Heart left ventricle (tissue), 13 donors: ENCODE data around the gene VSIG10L2.

Experiments used
- POLR2A ChIP-seq, 2 donors: fragments of 450-650 bp; IDR thresholded peaks; one replicate each; pipeline ENCODE4 v1.6.1; 2017; ENCODE audit warnings: antibody characterized with exemption in 2 of 2, mild to moderate bottlenecking in 2 of 2, moderate library complexity in 2 of 2
- TF ChIP-seq, protein P1 (sequence below), 12 donors: fragments of 200-600 bp; sonication (generic) in 4 of 12; IDR thresholded peaks; one replicate each; pipeline versions ENCODE4 v1.5.0 to v1.8.0; 2018 to 2022; ENCODE audit warnings: antibody characterized with exemption in 12 of 12, mild to moderate bottlenecking in 5 of 12
- donor health status: ischemic (EF 13 %, LVEDD 7.1; RV severe dilation, severe dysfunction).
- donor health status: DM: no; HTN: yes; CAD: no.
- donor health status: DM: no; HTN: no; CAD: no.
- donor health status: ischemic (EF 25% LVEDD 6.9; RV normal size, moderate dysfunction).
- donor health status: ischemic (EF 25% LVEDD 5.7; RV mildly dilated, moderate dysfunction).
- donor health status: ischemic (EF 35%, LVEDD 5.7; RV mildly dilated, moderate dysfunction).
- donor health status: nonischemic (EF 11% LVEDD 7.7; RV severe dilation, severe dysfunction).
- donor health status: DM: yes; HTN: yes; CAD: no.
- donor health status: PGD.
- donor health status: ischemic (EF 29% LVEDD 5.4; RV normal size, mild dysfunction).
- donor health status: nonischemic (EF 23%, LVEDD 6.1; RV moderate dilation, normal function).

DNA sequence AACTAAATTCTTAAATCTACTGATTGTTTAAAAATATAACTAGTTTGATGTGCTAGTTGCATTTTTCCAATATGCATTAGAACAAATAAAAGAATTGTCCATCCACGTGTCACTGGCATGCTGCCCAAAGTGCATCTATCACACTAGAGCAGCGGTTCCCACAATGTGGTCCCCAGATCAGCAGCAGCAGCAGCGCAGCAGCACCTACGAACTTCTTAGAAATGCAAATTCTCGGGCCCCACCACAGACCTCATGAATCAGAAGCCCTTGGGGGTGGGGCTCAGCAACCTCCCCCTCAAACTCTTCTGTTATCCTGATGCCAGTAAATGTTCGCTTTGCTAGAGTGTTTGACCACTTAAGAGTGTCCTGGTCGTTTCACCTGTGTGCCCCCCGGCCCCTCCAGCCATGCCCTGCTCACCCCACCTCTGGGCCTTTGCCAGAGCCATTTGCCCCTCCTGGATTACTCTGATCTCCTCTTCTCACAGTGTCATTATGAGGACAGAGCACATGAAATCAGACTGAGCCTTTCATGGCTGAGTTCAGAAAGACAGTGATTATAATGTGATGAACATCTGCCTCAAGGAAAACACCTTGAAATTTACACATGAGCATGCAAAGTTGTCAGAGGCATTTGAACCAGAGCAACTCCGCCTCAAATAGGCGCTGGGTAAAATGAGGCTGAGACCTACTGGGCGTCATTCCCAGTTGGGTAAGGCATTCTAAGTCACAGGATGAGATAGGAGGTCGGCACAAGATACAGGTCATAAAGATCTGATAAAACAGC, 12.6 kb upstream of the VSIG10L2 start:
- TF ChIP-seq, protein P1, sequence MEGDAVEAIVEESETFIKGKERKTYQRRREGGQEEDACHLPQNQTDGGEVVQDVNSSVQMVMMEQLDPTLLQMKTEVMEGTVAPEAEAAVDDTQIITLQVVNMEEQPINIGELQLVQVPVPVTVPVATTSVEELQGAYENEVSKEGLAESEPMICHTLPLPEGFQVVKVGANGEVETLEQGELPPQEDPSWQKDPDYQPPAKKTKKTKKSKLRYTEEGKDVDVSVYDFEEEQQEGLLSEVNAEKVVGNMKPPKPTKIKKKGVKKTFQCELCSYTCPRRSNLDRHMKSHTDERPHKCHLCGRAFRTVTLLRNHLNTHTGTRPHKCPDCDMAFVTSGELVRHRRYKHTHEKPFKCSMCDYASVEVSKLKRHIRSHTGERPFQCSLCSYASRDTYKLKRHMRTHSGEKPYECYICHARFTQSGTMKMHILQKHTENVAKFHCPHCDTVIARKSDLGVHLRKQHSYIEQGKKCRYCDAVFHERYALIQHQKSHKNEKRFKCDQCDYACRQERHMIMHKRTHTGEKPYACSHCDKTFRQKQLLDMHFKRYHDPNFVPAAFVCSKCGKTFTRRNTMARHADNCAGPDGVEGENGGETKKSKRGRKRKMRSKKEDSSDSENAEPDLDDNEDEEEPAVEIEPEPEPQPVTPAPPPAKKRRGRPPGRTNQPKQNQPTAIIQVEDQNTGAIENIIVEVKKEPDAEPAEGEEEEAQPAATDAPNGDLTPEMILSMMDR (IDR thresholded peaks at IDR 0.05) = no peak
- no peak for TF ChIP-seq POLR2A (IDR thresholded peaks at IDR 0.05)
